NK-92 (cell line): ENCODE measurements around the gene SSBP2.

Experiments used
- DNase-seq: peaks from one replicate; lab custom pipeline; 2025; ENCODE audit not compliant: unreplicated experiment; lab: John Stamatoyannopoulos, UW

SSBP2 gene

GRCh38 chr5:81751009-81751835 lies at the start of gene SSBP2:
Gene SSBP2 (minus strand): TSS chr5:81751097. CDS start chr5:81751042, 55 bp downstream.
- DNase-seq, result peak; percentile 78

GRCh38 chr5:81795666-81796065 lies 44.8 kb upstream of the SSBP2 start:
- no peak for DNase-seq

GRCh38 chr5:81794226-81794625 lies 43.3 kb upstream of the SSBP2 start:
- no peak for DNase-seq

GRCh38 chr5:81790336-81790735 lies 39.4 kb upstream of the SSBP2 start:
- DNase-seq, result no peak

GRCh38 chr5:81789033-81789432 lies 38.1 kb upstream of the SSBP2 start:
- no peak for DNase-seq

GRCh38 chr5:81788329-81788728 lies 37.4 kb upstream of the SSBP2 start:
- DNase-seq, result no peak

- DNase-seq, result no peak
Measured at GRCh38 chr5:81787474-81788242, 36.8 kb upstream of the SSBP2 start.

- DNase-seq, result no peak
Measured at GRCh38 chr5:81786991-81787390, 36.1 kb upstream of the SSBP2 start.

GRCh38 chr5:81786496-81786895 lies 35.6 kb upstream of the SSBP2 start:
- no peak for DNase-seq

GRCh38 chr5:81785322-81785721 lies 34.4 kb upstream of the SSBP2 start:
- no peak for DNase-seq

- no peak for DNase-seq
Measured at GRCh38 chr5:81783401-81783800, 32.5 kb upstream of the SSBP2 start.

- DNase-seq, result no peak
Measured at GRCh38 chr5:81782811-81783210, 31.9 kb upstream of the SSBP2 start.

- DNase-seq, result no peak
Measured at GRCh38 chr5:81779916-81780266, 29.0 kb upstream of the SSBP2 start.

- no peak for DNase-seq
Measured at GRCh38 chr5:81779125-81779915, 28.4 kb upstream of the SSBP2 start.

- DNase-seq, result no peak
Measured at GRCh38 chr5:81778642-81779041, 27.7 kb upstream of the SSBP2 start.

- no peak for DNase-seq
Measured at GRCh38 chr5:81776258-81776657, 25.4 kb upstream of the SSBP2 start.

GRCh38 chr5:81774374-81774773 lies 23.5 kb upstream of the SSBP2 start:
- DNase-seq, result no peak

- DNase-seq, result no peak
Measured at GRCh38 chr5:81773574-81773973, 22.7 kb upstream of the SSBP2 start.

GRCh38 chr5:81773161-81773560 lies 22.3 kb upstream of the SSBP2 start:
- DNase-seq, result no peak

- no peak for DNase-seq
Measured at GRCh38 chr5:81772488-81772887, 21.6 kb upstream of the SSBP2 start.

GRCh38 chr5:81768935-81769452 lies 18.1 kb upstream of the SSBP2 start:
- no peak for DNase-seq
